IPS-NIHi7 (cell line): Measurements from ENCODE around the gene SEMA7A.

Experiments used
- DNase-seq: peaks from one replicate; pipeline ENCODE4 v3.0.0; 2012; ENCODE audit warnings: mixed read lengths; ENCODE audit errors: extremely low spot score

SEMA7A gene

DNA sequence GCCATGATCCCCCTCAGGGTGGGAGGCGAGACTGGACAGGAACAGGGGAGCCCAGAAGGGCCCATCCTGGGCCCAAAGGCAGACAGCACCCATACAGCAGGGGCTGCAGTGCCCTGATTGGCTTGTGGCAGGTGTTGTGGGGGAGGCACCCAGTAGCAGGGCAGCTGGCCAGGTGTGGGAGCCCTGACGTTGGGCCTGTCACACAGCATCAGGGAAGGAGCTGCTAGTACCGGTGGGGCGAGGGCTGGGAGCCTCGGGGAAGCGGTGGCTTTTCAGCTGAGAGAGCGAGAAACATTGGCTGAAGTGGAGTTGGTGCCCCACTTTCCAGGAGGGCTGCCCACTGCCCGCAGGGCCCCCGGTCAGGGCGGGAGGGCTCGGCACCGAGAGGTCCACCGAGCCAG is 46.6 kb downstream of the SEMA7A start:
- DNase-seq, result no peak

GRCh38 chr15:74386496-74387140 is 47.1 kb downstream of the SEMA7A start:
- no peak for DNase-seq

GRCh38 chr15:74385733-74386132 is 48.0 kb downstream of the SEMA7A start:
- no peak for DNase-seq

DNA sequence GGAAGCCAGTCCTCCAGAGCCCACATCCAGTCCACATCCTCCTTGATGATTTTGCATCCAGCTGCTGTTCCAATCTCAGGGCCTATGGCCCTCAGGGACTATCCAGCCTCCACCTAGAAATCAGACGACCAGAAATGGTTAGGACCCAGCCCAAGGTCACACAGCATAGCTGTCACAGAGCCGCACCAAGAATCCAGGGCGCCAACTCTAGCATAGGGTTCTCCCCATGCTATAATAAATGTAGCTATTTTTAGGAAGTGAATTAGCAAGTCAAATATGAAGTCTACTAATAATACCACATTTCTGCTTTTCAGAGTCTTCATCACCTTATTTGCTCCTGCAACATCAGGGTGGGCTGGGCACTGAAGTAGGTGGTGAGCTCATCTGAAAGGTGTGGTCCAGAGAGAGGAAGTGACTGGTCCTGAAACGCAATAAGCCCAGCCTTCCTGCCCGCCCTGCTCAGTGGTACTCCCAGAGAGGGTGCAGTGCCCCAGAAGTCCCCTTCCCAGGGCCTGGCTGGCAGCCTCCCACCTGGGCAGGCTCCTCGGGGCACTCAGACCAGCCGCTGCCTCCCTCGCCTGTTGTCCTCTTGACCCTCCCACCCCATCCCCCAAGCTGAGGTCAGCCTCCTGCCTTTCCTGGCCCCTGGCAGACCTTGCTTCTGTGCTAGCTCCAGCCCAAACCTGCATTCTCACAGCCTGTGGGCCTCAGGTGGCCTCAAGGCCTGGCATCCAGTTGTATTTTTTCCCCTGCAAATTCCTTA is 48.7 kb downstream of the SEMA7A start:
- no peak for DNase-seq

- DNase-seq, result no peak
Observed at GRCh38 chr15:74384566-74384880, 49.2 kb downstream of the SEMA7A start.

- no peak for DNase-seq
Observed at GRCh38 chr15:74383695-74384565, 49.8 kb downstream of the SEMA7A start.

GRCh38 chr15:74383286-74383685 is 50.5 kb downstream of the SEMA7A start:
- DNase-seq, result no peak

DNA sequence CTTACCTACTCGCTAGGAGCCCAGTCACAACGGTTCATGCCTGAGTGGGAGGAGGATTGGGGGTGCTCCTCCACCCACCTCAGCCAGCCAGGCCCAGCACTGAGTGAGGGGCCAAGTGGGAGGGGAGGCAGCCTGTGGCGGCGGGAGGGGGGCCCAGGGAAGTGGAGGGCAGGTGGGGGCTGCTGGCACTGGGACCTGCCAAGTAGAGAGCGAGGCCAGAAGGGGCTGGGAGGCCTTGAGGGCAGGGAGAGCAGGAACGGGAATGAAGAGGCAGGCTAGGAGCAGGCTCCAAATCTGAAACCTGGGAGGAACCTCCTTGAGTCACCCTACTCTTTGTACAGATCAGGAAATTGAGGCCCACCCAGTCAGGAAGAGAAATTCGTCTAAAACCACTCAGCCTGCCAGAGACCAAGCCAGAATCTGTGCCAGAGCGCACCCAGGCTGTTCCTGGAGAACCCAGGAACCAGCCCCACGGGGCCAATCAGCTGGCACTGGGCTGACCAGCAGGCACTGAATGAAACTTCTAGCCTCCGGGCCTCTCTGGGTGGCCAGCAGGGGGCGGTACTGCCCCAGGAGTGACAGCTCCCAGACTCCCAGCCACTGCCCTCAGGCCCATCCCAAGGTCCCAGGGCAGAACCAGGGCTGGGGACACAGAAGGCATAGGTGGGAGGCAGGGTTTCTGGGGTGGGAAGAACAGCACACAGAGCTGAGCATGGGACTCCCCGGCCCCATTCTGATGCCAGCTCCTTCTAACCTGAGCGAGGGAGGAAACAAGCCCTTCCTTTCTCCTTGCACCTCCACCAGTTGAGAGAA is 51.5 kb downstream of the SEMA7A start:
- peak; percentile 98 for DNase-seq

DNA sequence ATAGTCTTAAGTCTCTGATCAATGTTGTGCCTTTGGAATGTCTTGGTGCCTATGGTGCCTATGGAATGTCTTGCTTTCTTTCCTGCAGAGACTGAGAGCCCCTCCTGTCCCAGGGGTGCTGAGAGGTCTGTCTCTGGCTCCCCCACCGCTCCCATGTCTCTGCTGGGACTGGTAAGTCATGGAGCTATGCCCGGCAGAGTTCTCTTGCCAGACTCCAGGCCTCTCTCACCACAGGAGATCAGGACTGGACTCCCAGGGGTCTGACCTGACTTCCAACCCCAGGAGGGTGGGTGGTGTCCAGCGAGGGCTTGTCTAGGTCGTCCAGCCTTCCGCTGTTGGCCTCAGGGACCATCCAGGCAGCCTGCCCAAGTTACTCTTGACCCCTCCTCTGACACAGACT is 52.3 kb downstream of the SEMA7A start:
- DNase-seq, result no peak

GRCh38 chr15:74381190-74381453 is 52.6 kb downstream of the SEMA7A start:
- no peak for DNase-seq

- DNase-seq, result no peak
Observed at GRCh38 chr15:74380361-74381189, 53.2 kb downstream of the SEMA7A start.

DNA sequence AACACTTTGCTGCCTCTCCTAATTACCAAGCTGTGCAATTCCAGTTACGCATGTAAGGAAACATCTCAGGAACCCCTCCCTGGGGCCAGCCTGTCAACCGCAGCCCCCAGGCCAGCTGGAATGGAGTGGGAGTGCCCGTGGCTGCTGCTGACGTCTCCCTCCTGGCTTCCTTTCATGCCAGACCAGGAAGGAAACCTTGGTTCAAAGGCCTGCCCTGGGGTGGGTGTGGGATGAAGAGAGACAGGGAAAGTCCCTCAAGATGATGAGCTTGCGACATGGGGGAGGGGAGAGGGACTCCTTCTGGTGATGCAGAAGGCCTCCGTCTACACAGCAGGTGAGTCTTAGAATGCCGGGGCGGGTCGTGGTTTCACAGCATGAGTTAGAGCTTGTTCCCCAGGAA is 54.9 kb downstream of the SEMA7A start:
- no peak for DNase-seq

DNA sequence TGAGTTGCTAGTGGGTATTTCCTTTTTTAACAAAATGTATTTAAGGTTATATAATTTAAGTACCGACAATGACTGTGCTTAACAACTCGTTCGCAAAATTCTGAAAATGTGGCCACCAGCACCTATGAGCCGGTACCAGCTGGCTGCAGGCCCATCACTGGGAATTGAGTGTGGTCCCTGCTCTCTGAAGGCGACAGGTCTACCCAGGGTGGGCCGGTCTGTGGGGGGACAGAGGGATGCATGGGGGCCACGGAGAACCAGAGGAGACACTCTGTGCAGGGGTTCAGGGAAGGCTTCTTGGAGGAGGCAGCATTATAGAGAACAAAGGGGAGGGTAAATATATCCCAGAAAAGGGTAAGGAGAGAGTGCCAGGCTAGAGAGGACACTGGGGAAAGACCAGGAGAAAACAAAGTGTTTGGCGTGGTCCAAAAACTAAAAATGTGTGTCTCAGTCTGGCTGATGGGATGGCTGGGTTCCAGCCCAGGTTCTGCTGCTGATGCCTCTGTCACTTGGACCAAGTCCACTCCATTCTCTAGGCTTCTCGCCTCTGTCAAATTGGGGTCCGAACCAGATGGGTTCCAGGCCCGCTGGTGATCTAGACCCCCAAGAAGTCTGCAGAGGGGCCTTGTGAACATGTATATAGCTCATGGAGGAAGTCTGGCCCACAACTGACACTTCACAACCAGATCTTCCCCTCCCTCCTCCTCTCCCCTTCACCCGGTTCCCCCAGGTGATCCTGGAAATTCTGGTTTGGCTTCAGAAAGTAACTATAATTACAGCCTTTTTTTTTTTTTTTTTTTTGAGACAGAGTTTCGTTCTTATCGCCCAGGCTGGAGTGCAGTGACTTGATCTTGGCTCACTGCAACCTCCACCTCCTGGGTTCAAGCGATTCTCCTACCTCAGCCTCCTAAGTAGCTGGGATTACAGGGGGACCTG is 55.7 kb downstream of the SEMA7A start:
- no peak for DNase-seq

- no peak for DNase-seq
Observed at GRCh38 chr15:74376825-74377581, 56.8 kb downstream of the SEMA7A start.

DNA sequence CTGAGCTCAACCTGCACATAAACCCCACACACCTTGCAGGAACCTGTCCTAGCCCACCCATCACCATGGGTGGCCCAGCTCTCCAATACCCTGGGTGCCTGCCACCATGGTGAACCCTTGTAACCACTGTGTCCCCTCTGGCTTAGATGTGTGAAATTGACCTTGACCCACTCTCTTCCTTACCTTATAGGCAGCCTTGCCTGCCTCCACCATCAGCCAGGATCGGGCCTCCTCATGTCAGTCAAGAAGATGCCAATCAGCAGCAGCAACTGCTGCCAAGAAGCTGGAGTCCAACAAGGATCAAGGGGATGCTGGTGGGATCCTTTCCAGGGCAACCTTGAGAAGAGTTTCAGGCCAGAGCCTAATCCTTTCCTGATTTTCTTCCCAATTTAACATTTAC is 57.5 kb downstream of the SEMA7A start:
- no peak for DNase-seq

GRCh38 chr15:74375303-74375693 is 58.5 kb downstream of the SEMA7A start:
- DNase-seq, result peak; percentile 73

GRCh38 chr15:74374648-74375302 is 59.0 kb downstream of the SEMA7A start:
- DNase-seq, result peak; percentile 79

DNA sequence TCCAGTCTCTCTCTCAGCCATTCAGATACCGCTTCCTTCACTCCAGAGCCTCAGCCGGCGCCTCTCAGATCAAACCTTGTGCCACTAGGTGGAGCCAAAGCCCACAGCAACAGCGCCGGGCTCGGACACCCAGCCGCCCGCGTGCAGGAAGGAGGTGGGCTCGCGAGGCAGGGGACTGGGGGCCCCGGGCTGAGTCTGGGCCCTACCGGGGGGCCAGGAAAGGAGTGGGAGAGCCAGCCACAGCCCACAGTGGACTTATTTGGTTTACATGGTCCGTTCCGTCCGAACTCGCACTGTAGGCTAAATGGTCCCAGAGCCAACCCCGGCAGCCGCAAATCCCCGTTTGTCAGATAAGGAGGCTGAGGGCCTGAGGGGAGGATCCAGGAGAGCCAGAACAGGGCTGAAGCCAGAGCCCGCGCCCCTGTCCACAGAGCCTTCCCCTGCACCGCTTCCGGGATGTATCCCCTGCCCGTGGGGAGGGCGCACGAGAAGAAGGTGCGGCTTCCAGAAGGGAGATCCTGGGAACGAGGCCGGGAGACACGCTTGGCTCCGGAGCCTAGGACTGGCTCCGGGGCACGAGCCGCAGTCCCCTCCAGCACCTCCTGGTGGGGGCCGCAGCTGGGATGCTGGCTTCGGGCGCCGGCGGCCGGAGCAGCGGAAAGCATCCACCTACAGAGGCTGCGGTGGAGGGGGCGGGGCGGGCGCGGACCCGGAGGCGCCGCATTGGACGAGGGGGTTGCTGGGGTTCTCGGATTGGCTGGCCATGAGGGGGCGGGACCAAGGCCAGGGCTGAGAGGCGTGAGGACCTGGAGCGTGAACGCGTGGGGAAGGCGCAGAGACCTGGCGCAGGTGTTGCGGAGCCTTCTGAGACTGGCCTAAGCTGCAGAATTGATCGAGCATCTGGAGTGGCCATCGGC is 59.8 kb downstream of the SEMA7A start:
- DNase-seq, result peak; percentile 98
